ENCODE data around the gene SETX. TPM values are rescaled to one million over a fixed set of nuclear protein-coding genes. Genes with fewer than 3 reads are reported as not detected.
"Not testable (repeated sequence)": the region's sequence is repeated elsewhere in the genome, so short reads cannot be mapped to it uniquely, and the experiment has no call there.

Gene SETX
- total RNA-seq, 1 experiment from 2014 or later = 16.5 TPM

GRCh38 chr9:132312426-132312825 is 42.4 kb downstream of the SETX start:
- Histone ChIP-seq H3K9me3 (no peaks in the 10 kb centered on the region), H3K27me3 (no peaks in the 10 kb centered on the region), H3K36me3 (peaks cover 84% of the 10 kb centered on the region), H3K4me3 (no peak overlapping the region)
- no peak for DNase-seq

- no peak for DNase-seq
- Histone ChIP-seq H3K9me3 (no peaks in the 10 kb centered on the region), H3K4me3 (no peak overlapping the region), H3K27me3 (no peaks in the 10 kb centered on the region), H3K36me3 (peaks cover 83% of the 10 kb centered on the region)
Observed at GRCh38 chr9:132311978-132312377, 42.8 kb downstream of the SETX start.

DNA sequence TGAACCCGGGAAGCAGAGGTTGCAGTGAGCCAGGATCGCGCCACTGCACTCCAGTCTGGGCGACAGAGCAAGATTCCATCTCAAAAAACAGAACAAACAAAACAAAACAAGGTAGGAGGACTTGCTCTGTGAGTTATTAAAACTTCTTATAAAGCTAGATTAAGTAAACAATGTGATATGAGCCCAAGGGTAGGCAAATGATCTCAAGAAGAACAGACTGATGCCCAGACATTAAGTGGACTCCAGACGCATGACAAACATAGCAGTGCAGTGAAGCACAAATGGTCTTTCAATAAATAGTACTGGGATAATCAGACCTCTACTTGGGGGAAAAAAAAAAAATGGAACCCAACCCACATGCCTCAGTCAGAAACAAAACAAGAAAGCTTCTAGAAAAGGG is 45.7 kb downstream of the SETX start:
- no peak for DNase-seq
- no peaks in the 10 kb centered on the region for H3K9me3 ChIP-seq
- no peak overlapping the region for H3K4me3 ChIP-seq
- no peaks in the 10 kb centered on the region for H3K27me3 ChIP-seq
- peaks cover 64% of the 10 kb centered on the region for H3K36me3 ChIP-seq

DNA sequence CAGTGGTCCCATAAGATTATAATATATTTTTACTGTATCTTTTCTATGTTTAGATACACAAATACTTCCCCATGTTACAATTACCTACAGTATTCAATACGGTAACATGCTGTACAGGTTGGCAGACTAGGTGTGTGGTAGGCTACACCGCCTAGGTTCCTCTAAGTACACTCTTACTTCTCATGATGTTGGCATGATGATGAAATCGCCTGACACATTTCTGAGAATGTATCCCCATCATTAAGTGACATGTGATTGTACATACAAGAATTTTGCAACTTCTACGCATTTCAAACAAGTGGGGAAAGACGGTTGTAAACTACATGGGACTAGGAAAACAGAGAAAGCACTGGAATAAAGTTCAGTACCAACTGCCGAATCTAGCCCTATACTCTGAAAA is 53.3 kb downstream of the SETX start:
- Histone ChIP-seq H3K4me3 (no peak overlapping the region), H3K36me3 (peaks cover 63% of the 10 kb centered on the region), H3K27me3 (no peaks in the 10 kb centered on the region), H3K9me3 (no peaks in the 10 kb centered on the region)
- no peak for DNase-seq

DNA sequence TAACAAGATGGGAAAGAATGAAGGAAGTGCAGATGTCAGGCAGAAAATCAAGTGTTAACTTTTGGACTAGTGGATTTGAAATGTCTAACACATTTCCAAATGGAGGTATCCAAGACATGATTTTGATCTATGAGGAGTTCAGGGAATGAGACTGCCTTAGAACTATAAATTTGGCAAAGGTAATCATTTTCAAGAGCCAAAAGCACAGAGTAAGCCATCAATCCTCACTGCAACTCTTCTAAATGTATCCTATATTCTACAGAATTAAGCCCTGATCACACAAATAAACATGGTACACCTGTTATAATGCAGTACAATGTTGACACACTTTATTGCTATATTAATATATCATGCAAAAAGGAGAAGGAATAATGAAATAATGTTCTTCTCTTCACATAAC is 55.6 kb downstream of the SETX start:
- no peak for DNase-seq
- Histone ChIP-seq H3K9me3 (no peaks in the 10 kb centered on the region), H3K27me3 (no peaks in the 10 kb centered on the region), H3K4me3 (no peak overlapping the region), H3K36me3 (peaks cover 80% of the 10 kb centered on the region)

DNA sequence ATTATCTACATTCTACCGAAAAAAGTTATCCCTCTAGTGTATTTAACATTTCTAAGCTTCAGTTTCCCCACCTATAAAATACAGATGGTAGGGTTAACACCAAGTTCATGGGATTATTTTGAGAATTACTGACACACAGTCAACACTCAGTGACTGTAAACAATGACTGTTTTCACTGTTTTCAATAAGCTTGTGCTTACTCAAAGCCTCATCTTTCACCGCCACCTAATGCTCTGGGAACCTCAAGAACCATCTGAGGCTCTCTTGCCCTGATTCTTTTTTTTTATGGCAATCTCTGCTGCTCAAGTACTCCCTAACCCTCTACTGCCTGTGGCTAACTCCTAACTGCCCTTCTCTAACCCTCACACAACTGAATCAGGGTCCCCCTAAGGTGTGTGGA is 59.6 kb downstream of the SETX start:
- Histone ChIP-seq H3K9me3 (no peaks in the 10 kb centered on the region), H3K36me3 (peaks cover 75% of the 10 kb centered on the region), H3K27me3 (no peaks in the 10 kb centered on the region), H3K4me3 (no peak overlapping the region)
- DNase-seq = no peak

DNA sequence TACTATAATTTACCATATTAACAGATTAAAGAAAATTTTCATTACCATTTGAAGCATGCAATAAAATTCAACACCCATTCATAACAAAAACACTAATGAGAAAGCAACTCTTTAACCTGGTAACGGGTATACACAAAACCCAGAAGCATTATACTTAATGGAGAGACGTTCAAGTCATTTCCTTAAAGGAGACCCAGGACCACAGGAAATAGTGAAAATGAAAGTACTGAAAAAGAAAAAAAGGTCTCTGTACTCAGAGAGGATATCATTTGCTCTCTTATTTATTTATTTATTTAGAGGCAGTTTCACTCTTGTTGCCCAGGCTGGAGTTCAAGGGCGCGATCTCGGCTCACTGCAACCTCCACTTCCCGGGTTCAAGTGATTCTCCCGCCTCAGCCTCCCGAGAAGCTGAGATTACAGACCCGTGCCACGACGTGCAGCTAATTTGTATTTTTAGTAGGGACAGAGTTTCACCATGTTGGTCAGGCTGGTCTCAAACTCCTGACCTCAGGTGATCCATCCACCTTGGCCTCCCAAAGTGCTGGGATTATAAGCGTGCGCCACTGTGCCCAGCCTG is 61.6 kb downstream of the SETX start:
- Histone ChIP-seq H3K4me3 (no peak overlapping the region), H3K27me3 (no peaks in the 10 kb centered on the region), H3K9me3 (no peaks in the 10 kb centered on the region), H3K36me3 (peaks cover 64% of the 10 kb centered on the region)
- no peak for DNase-seq

- Histone ChIP-seq H3K9me3 (no peaks in the 10 kb centered on the region), H3K36me3 (peaks cover 52% of the 10 kb centered on the region), H3K27me3 (no peaks in the 10 kb centered on the region), H3K4me3 (no peak overlapping the region)
- no peak for DNase-seq
Observed at GRCh38 chr9:132288966-132289365, 65.8 kb downstream of the SETX start.

DNA sequence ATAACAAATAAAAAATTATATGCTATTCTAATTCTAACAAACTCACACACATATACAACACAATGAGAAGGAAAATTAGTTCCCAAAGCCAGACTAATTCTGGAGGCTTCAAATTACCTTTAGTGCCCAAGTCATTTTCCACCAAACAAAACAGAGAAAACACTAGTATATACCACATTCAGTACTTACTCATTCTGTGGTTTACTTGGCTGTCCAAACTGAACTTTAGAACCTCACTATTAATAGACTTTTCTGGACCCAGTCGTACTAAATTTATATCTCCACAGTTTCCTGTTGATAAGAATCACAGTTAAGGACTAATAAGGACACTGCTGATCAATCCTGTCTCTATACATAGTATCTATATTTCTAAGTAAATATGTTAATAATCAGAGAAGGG is 66.4 kb downstream of the SETX start:
- no peak for DNase-seq
- Histone ChIP-seq H3K9me3 (no peaks in the 10 kb centered on the region), H3K27me3 (no peaks in the 10 kb centered on the region), H3K36me3 (peaks cover 52% of the 10 kb centered on the region), H3K4me3 (no peak overlapping the region)

GRCh38 chr9:132287256-132287760 is 67.5 kb downstream of the SETX start:
- no peak for DNase-seq
- H3K27me3 ChIP-seq = no peaks in the 10 kb centered on the region
- peaks cover 54% of the 10 kb centered on the region for H3K36me3 ChIP-seq
- H3K9me3 ChIP-seq = no peaks in the 10 kb centered on the region
- no peak overlapping the region for H3K4me3 ChIP-seq

DNA sequence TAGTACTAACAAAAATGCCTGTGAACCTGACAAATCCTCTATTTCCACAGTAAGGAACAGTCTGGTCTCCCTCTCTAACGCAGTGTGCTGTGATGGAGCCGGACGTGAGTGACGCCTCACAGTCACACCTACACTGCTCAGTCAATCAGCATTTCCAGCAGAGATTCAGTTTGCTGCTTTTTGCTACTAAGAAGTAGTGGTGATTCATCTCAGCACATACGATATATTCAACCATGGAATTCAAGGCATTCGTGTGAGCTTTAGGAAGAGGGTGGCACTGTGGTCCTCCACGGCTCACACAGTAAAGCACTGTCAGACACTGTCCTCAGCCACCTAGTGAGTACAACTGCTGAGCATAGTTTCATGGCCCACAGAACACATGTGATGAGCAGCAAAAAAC is 70.9 kb downstream of the SETX start:
- Histone ChIP-seq H3K9me3 (no peaks in the 10 kb centered on the region), H3K36me3 (peaks cover 68% of the 10 kb centered on the region), H3K27me3 (no peaks in the 10 kb centered on the region), H3K4me3 (no peak overlapping the region)
- no peak for DNase-seq

DNA sequence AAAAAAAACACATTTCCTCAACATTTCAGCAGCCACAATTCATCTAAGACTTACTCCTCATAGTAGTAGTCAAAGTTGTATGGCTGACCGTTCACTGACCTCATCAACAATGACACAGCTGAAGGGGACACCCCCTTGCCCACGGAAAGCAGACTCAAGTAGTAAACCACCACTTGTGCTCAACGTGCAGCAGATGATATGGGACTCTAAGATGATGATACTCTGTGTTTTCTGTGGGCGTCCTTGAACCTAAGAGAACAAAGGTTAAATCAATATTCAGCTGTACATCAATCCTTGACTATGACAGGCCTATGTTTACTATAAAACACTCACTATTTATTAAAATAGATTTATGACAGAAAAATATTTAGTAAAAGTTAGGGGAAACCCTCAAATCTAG is 71.6 kb downstream of the SETX start:
- DNase-seq = no peak
- Histone ChIP-seq H3K27me3 (no peaks in the 10 kb centered on the region), H3K36me3 (peaks cover 68% of the 10 kb centered on the region), H3K9me3 (no peaks in the 10 kb centered on the region), H3K4me3 (no peak overlapping the region)

DNA sequence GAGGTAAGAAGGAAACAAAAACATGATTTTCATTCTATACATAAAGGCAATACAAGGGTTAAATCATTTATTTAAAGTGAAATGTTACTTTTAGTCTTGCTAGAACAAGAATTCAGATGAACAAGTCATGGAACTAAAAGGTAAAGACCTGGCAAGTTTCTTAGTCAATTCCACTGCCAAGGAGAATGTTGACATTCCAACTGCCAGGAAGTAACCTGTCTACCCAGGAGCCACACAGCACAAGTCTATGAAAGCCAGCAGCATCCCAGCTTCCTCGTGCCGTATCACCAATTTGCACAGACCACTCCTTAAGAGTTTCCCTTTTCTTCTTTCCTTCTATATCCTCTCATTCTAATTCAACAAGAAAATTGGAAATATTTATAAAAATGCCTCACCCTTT is 79.9 kb downstream of the SETX start:
- Histone ChIP-seq H3K4me3 (no peak overlapping the region), H3K27me3 (no peaks in the 10 kb centered on the region), H3K36me3 (peaks cover 70% of the 10 kb centered on the region), H3K9me3 (no peaks in the 10 kb centered on the region)
- no peak for DNase-seq

GRCh38 chr9:132269704-132270516 is 84.9 kb downstream of the SETX start:
- not testable (repeated sequence) for H3K4me3 ChIP-seq, H3K9me3 ChIP-seq, DNase-seq, H3K27me3 ChIP-seq
- H3K36me3 ChIP-seq = peaks cover 57% of the 10 kb centered on the region

GRCh38 chr9:132268725-132269352 is 85.9 kb downstream of the SETX start:
- H3K4me3 ChIP-seq = no peak overlapping the region
- H3K36me3 ChIP-seq = peaks cover 60% of the 10 kb centered on the region
- no peaks in the 10 kb centered on the region for H3K9me3 ChIP-seq
- H3K27me3 ChIP-seq = no peaks in the 10 kb centered on the region
- peak; percentile 48 for DNase-seq

GRCh38 chr9:132267660-132268059 is 87.1 kb downstream of the SETX start:
- Histone ChIP-seq H3K36me3 (peaks cover 59% of the 10 kb centered on the region), H3K9me3 (no peaks in the 10 kb centered on the region), H3K4me3 (no peak overlapping the region), H3K27me3 (no peaks in the 10 kb centered on the region)
- no peak for DNase-seq

GRCh38 chr9:132266017-132266416 is 88.8 kb downstream of the SETX start:
- peaks cover 57% of the 10 kb centered on the region for H3K36me3 ChIP-seq
- no peaks in the 10 kb centered on the region for H3K9me3 ChIP-seq
- no peak overlapping the region for H3K4me3 ChIP-seq
- no peak for DNase-seq
- no peaks in the 10 kb centered on the region for H3K27me3 ChIP-seq

DNA sequence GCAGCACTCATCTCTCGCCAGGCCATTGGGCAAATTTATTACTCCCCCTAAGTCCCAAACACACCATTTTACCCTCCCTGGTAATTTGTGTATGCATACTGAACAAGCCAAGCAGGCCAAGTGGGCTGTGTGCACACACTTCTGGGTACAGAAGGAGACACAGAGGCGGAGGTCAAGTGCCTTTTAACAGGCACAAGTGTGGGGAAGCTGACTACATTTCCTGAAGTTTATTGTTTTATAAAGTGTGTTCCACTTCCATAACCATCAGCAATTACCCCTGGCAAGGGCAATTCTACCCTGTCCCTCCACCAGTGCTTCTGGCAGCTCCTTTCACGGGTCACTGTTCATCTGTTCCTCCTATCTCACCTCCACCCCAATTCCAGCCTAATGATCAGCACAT is 93.9 kb downstream of the SETX start:
- no peak for DNase-seq
- Histone ChIP-seq H3K27me3 (no peaks in the 10 kb centered on the region), H3K36me3 (peaks cover 22% of the 10 kb centered on the region), H3K9me3 (no peaks in the 10 kb centered on the region), H3K4me3 (no peak overlapping the region)
